HUES48 (cell line): ENCODE data around the gene COMMD6.

ENCODE experiments used
- H3K27ac ChIP-seq: one replicate; pipeline ENCODE4 v1.7.0; 2013; ENCODE audit warnings: low read depth, low read length, inconsistent platforms
- H3K27me3 ChIP-seq: 2 replicates; pipeline ENCODE4 v1.6.1; 2013; ENCODE audit warnings: mild to moderate bottlenecking, low read length; ENCODE audit not compliant: control insufficient read depth, insufficient read depth
- H3K36me3 ChIP-seq: 2 replicates; pipeline ENCODE4 v1.6.1; 2013; ENCODE audit warnings: low read length; ENCODE audit not compliant: control insufficient read depth, insufficient read depth
- H3K4me1 ChIP-seq: 2 replicates; pipeline ENCODE4 v1.6.1; 2013; ENCODE audit warnings: mild to moderate bottlenecking, low read length; ENCODE audit not compliant: control insufficient read depth, insufficient read depth
- H3K4me3 ChIP-seq: 2 replicates; pipeline ENCODE4 v1.5.1; 2013; ENCODE audit warnings: mild to moderate bottlenecking, low read depth, low read length
- H3K9ac ChIP-seq: 2 replicates; pipeline ENCODE4 v1.6.1; 2013; ENCODE audit warnings: mild to moderate bottlenecking, low read depth, low read length, moderate library complexity
- H3K9me3 ChIP-seq: 2 replicates; pipeline ENCODE4 v1.6.1; 2013; ENCODE audit warnings: low read length; ENCODE audit not compliant: control insufficient read depth, insufficient read depth

The COMMD6 gene

GRCh38 chr13:75495938-75496337 lies 41.7 kb downstream of the COMMD6 start:
- Histone ChIP-seq H3K36me3 (no peaks in the 10 kb centered on the region), H3K4me3 (no peak overlapping the region), H3K27ac (no peak overlapping the region), H3K9me3 (no peaks in the 10 kb centered on the region), H3K27me3 (no peaks in the 10 kb centered on the region), H3K4me1 (no peaks in the 10 kb centered on the region), H3K9ac (no peak overlapping the region)

DNA sequence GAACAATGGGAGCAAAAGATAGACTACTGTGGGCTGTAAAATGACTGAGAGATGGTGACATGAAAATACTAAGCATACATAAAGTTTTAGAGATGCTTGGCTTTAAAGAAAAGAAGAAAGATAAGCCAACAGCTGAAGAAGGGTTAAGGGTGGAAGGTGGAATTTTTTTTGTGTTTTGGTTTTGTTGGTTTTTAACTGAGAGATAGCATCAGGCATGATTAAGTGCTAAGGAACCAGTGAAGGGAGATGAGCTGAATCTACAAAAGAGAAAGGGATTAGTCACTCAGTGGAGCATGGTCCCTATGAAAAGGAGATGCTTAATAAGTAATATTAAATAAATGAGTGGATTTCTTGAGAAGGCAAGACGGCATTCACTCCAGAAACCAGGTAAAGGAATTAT lies 43.1 kb downstream of the COMMD6 start:
- Histone ChIP-seq H3K9ac (no peak overlapping the region), H3K4me3 (no peak overlapping the region), H3K27me3 (no peaks in the 10 kb centered on the region), H3K9me3 (no peaks in the 10 kb centered on the region), H3K27ac (no peak overlapping the region), H3K4me1 (no peaks in the 10 kb centered on the region), H3K36me3 (no peaks in the 10 kb centered on the region)

DNA sequence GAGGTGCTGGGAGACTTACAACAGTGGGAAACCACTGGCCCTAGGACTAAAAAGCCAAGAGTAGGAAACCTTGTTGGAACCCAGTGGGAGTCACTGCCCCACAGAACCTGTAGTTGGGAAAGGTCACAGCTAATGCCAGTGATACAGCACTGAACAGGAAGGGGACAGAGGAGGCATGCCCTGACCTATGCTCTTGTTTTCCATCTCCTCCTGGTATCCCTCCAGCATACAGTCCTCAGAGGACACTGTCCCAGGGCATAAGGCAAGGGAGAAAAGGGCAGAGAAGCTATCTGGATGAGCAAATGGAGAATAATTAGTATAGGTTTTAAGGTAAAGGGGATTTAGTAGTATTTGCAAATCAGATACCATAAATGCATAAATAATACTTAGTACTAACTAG lies 44.5 kb downstream of the COMMD6 start:
- Histone ChIP-seq H3K9ac (no peak overlapping the region), H3K4me3 (no peak overlapping the region), H3K4me1 (no peaks in the 10 kb centered on the region), H3K9me3 (no peaks in the 10 kb centered on the region), H3K36me3 (no peaks in the 10 kb centered on the region), H3K27ac (no peak overlapping the region), H3K27me3 (no peaks in the 10 kb centered on the region)

DNA sequence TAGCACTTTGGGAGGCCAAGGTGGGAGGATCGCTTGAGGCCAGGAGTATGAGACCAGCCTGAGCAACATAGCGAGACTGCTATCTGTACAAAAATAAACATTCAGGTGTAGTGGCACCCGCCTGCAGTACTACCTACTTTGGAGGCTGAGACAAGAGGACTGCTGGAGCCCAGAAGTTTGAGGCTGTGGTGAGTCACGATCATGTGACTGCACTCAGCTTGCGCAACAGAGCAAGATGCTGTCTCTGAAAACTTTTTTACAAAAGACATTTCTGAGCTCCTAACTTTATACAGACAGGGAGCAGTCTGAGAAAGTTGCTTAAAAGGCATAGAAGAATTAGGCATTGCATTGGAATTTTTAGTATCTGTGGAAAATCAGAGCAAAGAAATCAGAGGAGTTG lies 45.3 kb downstream of the COMMD6 start:
- no peaks in the 10 kb centered on the region for H3K9me3 ChIP-seq
- H3K36me3 ChIP-seq: no peaks in the 10 kb centered on the region
- H3K27me3 ChIP-seq: no peaks in the 10 kb centered on the region
- no peak overlapping the region for H3K27ac ChIP-seq
- H3K4me3 ChIP-seq: no peak overlapping the region
- H3K4me1 ChIP-seq: no peaks in the 10 kb centered on the region
- no peak overlapping the region for H3K9ac ChIP-seq

- no peak overlapping the region for H3K4me3 ChIP-seq
- H3K27me3 ChIP-seq: no peaks in the 10 kb centered on the region
- no peaks in the 10 kb centered on the region for H3K9me3 ChIP-seq
Observed at GRCh38 chr13:75491376-75491775, 46.3 kb downstream of the COMMD6 start.

GRCh38 chr13:75489502-75490263 lies 48.0 kb downstream of the COMMD6 start:
- Histone ChIP-seq H3K36me3 (no peaks in the 10 kb centered on the region), H3K4me3 (no peak overlapping the region), H3K4me1 (peaks cover 11% of the 10 kb centered on the region), H3K27ac (no peak overlapping the region), H3K9ac (no peak overlapping the region), H3K9me3 (no peaks in the 10 kb centered on the region), H3K27me3 (no peaks in the 10 kb centered on the region)

More at GRCh38 chr13:75491376-75491775, 46.3 kb downstream of the COMMD6 start:
- no peak overlapping the region for H3K27ac ChIP-seq
- H3K9ac ChIP-seq: no peak overlapping the region
- H3K36me3 ChIP-seq: no peaks in the 10 kb centered on the region
- H3K4me1 ChIP-seq: no peaks in the 10 kb centered on the region

DNA sequence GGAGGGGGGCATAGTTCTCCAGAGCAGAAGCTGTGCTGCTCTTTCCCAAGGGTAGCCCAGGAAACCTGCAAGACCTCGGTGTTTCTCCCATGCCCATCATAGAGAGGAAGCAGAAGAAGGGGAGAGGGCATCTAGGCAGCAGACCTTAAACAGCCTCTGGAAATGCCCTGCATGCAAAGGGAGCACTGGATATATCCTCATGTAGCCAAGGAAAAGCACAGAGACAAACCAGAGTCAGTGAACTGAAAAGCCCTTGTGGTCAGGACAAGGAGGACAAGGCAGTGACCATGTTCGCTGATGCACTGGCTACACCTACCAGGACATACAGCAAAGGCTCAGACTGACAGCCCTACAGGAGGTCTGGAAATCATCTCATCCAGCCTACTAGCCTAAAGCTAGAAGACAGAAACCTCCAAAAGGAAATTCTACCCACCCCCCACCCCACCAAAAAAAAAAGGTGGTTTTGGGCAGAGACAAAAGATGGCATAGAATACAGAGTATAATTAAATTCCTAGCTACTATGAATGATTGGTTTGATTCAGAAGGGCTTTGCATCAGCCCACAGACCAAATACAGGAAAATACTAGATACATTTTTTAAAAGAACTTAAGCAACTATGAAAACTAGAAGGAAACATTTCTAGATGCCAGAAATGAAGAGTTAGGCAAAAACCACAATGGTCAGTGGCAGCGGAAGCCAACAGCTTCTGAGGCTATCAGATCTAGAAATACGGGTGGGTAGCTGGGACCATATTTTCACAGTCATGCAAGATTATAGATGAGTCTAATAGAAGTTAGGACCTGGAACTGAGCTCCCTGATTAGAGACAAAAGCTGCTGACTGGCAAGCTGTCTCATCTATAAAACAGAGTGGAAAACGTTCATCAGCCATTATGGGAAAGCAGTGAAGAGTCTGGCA lies 51.2 kb downstream of the COMMD6 start:
- Histone ChIP-seq H3K9ac (no peak overlapping the region), H3K27ac (no peak overlapping the region), H3K4me3 (no peak overlapping the region), H3K9me3 (no peaks in the 10 kb centered on the region), H3K36me3 (no peaks in the 10 kb centered on the region), H3K27me3 (no peaks in the 10 kb centered on the region), H3K4me1 (peaks cover 17% of the 10 kb centered on the region)

GRCh38 chr13:75485286-75486062 lies 52.2 kb downstream of the COMMD6 start:
- H3K36me3 ChIP-seq: no peaks in the 10 kb centered on the region
- no peaks in the 10 kb centered on the region for H3K9me3 ChIP-seq
- no peak overlapping the region for H3K9ac ChIP-seq
- peaks cover 17% of the 10 kb centered on the region for H3K4me1 ChIP-seq
- peaks cover 4% of the 10 kb centered on the region; the same call in 1 of the 2 replicates for H3K27me3 ChIP-seq
- no peak overlapping the region for H3K4me3 ChIP-seq
- no peak overlapping the region for H3K27ac ChIP-seq

DNA sequence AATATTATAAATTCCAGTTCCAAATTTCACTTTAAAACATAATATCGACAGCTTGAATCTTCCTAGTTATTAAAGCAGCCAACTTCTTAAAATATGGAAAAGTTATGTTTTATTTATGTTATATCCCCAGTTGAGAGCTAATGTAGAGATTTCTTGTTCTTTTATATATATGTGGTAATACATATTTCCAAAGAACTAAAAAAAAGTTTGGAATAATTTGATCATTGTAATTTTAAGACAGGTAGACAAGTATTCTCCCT lies 54.9 kb downstream of the COMMD6 start:
- Histone ChIP-seq H3K36me3 (no peaks in the 10 kb centered on the region), H3K4me3 (peak overlapping the region; percentile 75), H3K4me1 (peaks cover 22% of the 10 kb centered on the region), H3K27ac (peak overlapping the region; percentile 50), H3K9me3 (no peaks in the 10 kb centered on the region), H3K27me3 (peaks cover 9% of the 10 kb centered on the region), H3K9ac (peak overlapping the region; percentile 16; the same call in 1 of the 2 replicates)

- Histone ChIP-seq H3K36me3 (no peaks in the 10 kb centered on the region), H3K4me3 (peak within 1 kb of the TSS; percentile 75), H3K27me3 (peaks cover 9% of the 10 kb centered on the region), H3K9me3 (no peaks in the 10 kb centered on the region), H3K27ac (peak within 1 kb of the TSS; percentile 50), H3K9ac (peak within 1 kb of the TSS; percentile 42), H3K4me1 (peaks cover 22% of the 10 kb centered on the region)
Observed at GRCh38 chr13:75482070-75482819, 55.4 kb downstream of the COMMD6 start, which contains the start of gene TBC1D4. TBC1D4 (minus strand) TSS chr13:75482169; CDS start chr13:75481767, 402 bp downstream.
